Activated B cell treated with CpG ODN at 0.5 μM for 24 hours (primary cell): Measurements from ENCODE around the gene GPD1. TPM values are rescaled to one million over a fixed set of nuclear protein-coding genes. Genes with fewer than 3 reads are reported as not detected.

Experiments
- ATAC-seq: fragments of 200-7000 bp; cut with Tn5 transposase; one replicate; pipeline ENCODE4 v1.10.0; 2021; ENCODE audit warnings: low read depth, mild to moderate bottlenecking, moderate library complexity
- CTCF ChIA-PET: fragments of 350-600 bp; sonication (Branson Sonifier 250); formaldehyde crosslinking; loops from one replicate; lab custom pipeline; 2021; ENCODE audit warnings: antibody characterized with exemption; lab: Charles Lee
- POLR2A ChIA-PET: fragments of 350-600 bp; sonication (Branson Sonifier 250); formaldehyde crosslinking; loops from one replicate; lab custom pipeline; 2021; ENCODE audit warnings: antibody characterized with exemption; lab: Charles Lee
- DNase-seq: peaks from one replicate; pipeline ENCODE4 v3.0.0; 2022
- H3K27ac Mint-ChIP-seq: one replicate; pipeline ENCODE4 v1.8.0; 2020; ENCODE audit warnings: mixed read lengths
- H3K27me3 Mint-ChIP-seq: one replicate; pipeline ENCODE4 v1.8.0; 2021; ENCODE audit warnings: mixed read lengths
- H3K36me3 Mint-ChIP-seq: one replicate; pipeline ENCODE4 v1.8.0; 2021; ENCODE audit warnings: low read depth, mixed read lengths
- H3K4me1 Mint-ChIP-seq: one replicate; pipeline ENCODE4 v1.8.0; 2021; ENCODE audit warnings: mixed read lengths
- H3K4me3 Mint-ChIP-seq: one replicate; pipeline ENCODE4 v1.8.0; 2020; ENCODE audit warnings: mild to moderate bottlenecking, mixed read lengths
- H3K9me3 Mint-ChIP-seq: one replicate; pipeline ENCODE4 v1.8.0; 2020; ENCODE audit warnings: mixed read lengths
- CTCF ChIP-seq: fragments of 200-600 bp; IDR thresholded peaks from one replicate; pipeline ENCODE4 v1.8.0; 2022; ENCODE audit warnings: antibody characterized with exemption, mild to moderate bottlenecking
- intact Hi-C: fragments of 100-400 bp; cut with micrococcal nuclease; formaldehyde crosslinking; loops from one replicate; pipeline ENCODE4 v1.15.1; 2024
- total RNA-seq: library from RNA; stranded (reverse); gene quantifications from 2 replicates; pipeline ENCODE4 v1.2.3, GENCODE V29; 2022

Gene GPD1
- total RNA-seq, 1 donor from 2014 or later = 0.60 TPM

- no peaks in the 10 kb centered on the region for H3K9me3 Mint-ChIP-seq
- no peaks in the 10 kb centered on the region for H3K27me3 Mint-ChIP-seq
- ChIA-PET POLR2A (no interaction called here), CTCF (no interaction called here)
- ATAC-seq = no peak
- no peak overlapping the region for H3K4me3 Mint-ChIP-seq
- H3K27ac Mint-ChIP-seq = no peak overlapping the region
- peaks cover 36% of the 10 kb centered on the region for H3K4me1 Mint-ChIP-seq
- no peak for DNase-seq
- intact Hi-C loops = no loop called here
- peaks cover 79% of the 10 kb centered on the region for H3K36me3 Mint-ChIP-seq
- no peak for TF ChIP-seq CTCF
Measured at GRCh38 chr12:50120521-50120920, 16.7 kb downstream of the GPD1 start.

GRCh38 chr12:50120953-50121352 is 17.1 kb downstream of the GPD1 start:
- POLR2A ChIA-PET = no interaction called here
- H3K4me1 Mint-ChIP-seq = peaks cover 36% of the 10 kb centered on the region
- no peak for TF ChIP-seq CTCF
- ATAC-seq (no peak), DNase-seq (no peak)
- H3K27me3 Mint-ChIP-seq = no peaks in the 10 kb centered on the region
- no peak overlapping the region for H3K27ac Mint-ChIP-seq
- no peak overlapping the region for H3K4me3 Mint-ChIP-seq
- H3K9me3 Mint-ChIP-seq = no peaks in the 10 kb centered on the region
- intact Hi-C loops = no loop called here
- CTCF ChIA-PET = no interaction called here
- peaks cover 78% of the 10 kb centered on the region for H3K36me3 Mint-ChIP-seq

- CTCF ChIA-PET = no interaction called here
- Mint-ChIP-seq H3K4me3 (no peak overlapping the region), H3K36me3 (peaks cover 73% of the 10 kb centered on the region), H3K27ac (no peak overlapping the region), H3K9me3 (no peaks in the 10 kb centered on the region), H3K27me3 (no peaks in the 10 kb centered on the region), H3K4me1 (peaks cover 32% of the 10 kb centered on the region)
- DNase-seq (no peak), ATAC-seq (no peak)
- TF ChIP-seq CTCF = no peak
- POLR2A ChIA-PET = interaction anchor here (1.3 kb wide), 1 partner anchor 46 kb away, joined by 4 read pairs; the partner anchor contains the start of gene CERS5
- intact Hi-C loops = no loop called here
Measured at GRCh38 chr12:50121641-50122040, 17.8 kb downstream of the GPD1 start.

- intact Hi-C loops = no loop called here
- Mint-ChIP-seq H3K4me3 (no peak overlapping the region), H3K36me3 (peaks cover 79% of the 10 kb centered on the region), H3K9me3 (no peaks in the 10 kb centered on the region), H3K27ac (no peak overlapping the region), H3K4me1 (peaks cover 29% of the 10 kb centered on the region), H3K27me3 (no peaks in the 10 kb centered on the region)
- ATAC-seq = no peak
- ChIA-PET POLR2A (interaction anchor here (1.0 to 1.4 kb wide), 2 partner anchors 11 to 12 kb away, joined by 4 to 5 read pairs; partner anchors contain the start of gene COX14), CTCF (no interaction called here)
- DNase-seq = no peak
- TF ChIP-seq CTCF = no peak
Measured at GRCh38 chr12:50123203-50123602, 19.4 kb downstream of the GPD1 start.

- ChIA-PET CTCF (interaction anchor here (0.8 kb wide), 1 partner anchor 16 kb away, joined by 3 read pairs; the partner anchor contains the start of gene COX14), POLR2A (interaction anchor here (0.7 kb wide), 1 partner anchor 12 kb away, joined by 6 read pairs; no protein-coding TSS in a partner anchor)
- ATAC-seq = no peak
- intact Hi-C loops = loop anchor here (5.0 kb wide), 1 partner anchor 40 kb away; the partner anchor contains the start of gene SMARCD1
- no peak overlapping the region for H3K27ac Mint-ChIP-seq
- no peak overlapping the region for H3K4me3 Mint-ChIP-seq
- no peak for DNase-seq
- TF ChIP-seq CTCF = no peak
- peaks cover 32% of the 10 kb centered on the region for H3K4me1 Mint-ChIP-seq
- H3K9me3 Mint-ChIP-seq = no peaks in the 10 kb centered on the region
- H3K27me3 Mint-ChIP-seq = no peaks in the 10 kb centered on the region
- peaks cover 78% of the 10 kb centered on the region for H3K36me3 Mint-ChIP-seq
Measured at GRCh38 chr12:50127546-50127945, 23.7 kb downstream of the GPD1 start.
